K562 (cell line): Measurements from ENCODE around the gene SGPL1. TPM values are rescaled to one million over a fixed set of nuclear protein-coding genes. Genes with fewer than 3 reads are reported as not detected.

Source experiments
- BACH1 ChIP-seq: fragments of 200-800 bp; sonication (Bioruptor generic); IDR thresholded peaks from 2 replicates; pipeline ENCODE4 v1.6.1; 2016; ENCODE audit warnings: missing genetic modification characterization, missing compliant biosample characterization
- FOXP1 ChIP-seq: sonication (generic); formaldehyde crosslinking; IDR thresholded peaks from 2 replicates; pipeline ENCODE4 v1.8.0; 2022; ENCODE audit warnings: mild to moderate bottlenecking, missing genetic modification reagents
- HNRNPH1 ChIP-seq: fragments of 200-400 bp; formaldehyde crosslinking; optimal IDR thresholded peaks from 2 replicates; pipeline ENCODE3; 2017; ENCODE audit warnings: low read depth, mild to moderate bottlenecking, low read length, moderate library complexity
- HNRNPUL1 ChIP-seq: fragments of 200-400 bp; formaldehyde crosslinking; IDR thresholded peaks from 2 replicates; pipeline ENCODE4 v1.6.1; 2017; ENCODE audit warnings: low read length
- KAT8 ChIP-seq: fragments of 450-650 bp; IDR thresholded peaks from 2 replicates; pipeline ENCODE4 v1.6.1; 2016; ENCODE audit warnings: low read depth, mild to moderate bottlenecking
- MYC ChIP-seq, 2 experiments: fragments of 250-450 bp in 1 of 2; sonication (Bioruptor Pico) in 1 of 2; IDR thresholded peaks; 2 replicates each; pipeline versions ENCODE4 v1.5.1 to v1.6.1; 2012 to 2021; ENCODE audit warnings: low read depth in 2 of 2, borderline replicate concordance in 1 of 2, improper control_type of control experiment in 1 of 2, low read length in 1 of 2, mild to moderate bottlenecking in 1 of 2, moderate library complexity in 1 of 2
- NFE2L1 ChIP-seq: fragments of 450-650 bp; IDR thresholded peaks from 2 replicates; pipeline ENCODE4 v1.6.1; 2016; ENCODE audit warnings: missing genetic modification characterization, low read depth, mild to moderate bottlenecking, missing compliant biosample characterization, moderate library complexity, borderline replicate concordance
- NONO ChIP-seq, 2 experiments: fragments of 200-400 bp in 1 of 2; fragments of 450-650 bp in 1 of 2; formaldehyde crosslinking in 1 of 2; IDR thresholded peaks; 2 replicates each; pipeline ENCODE4 v1.6.1; 2017; ENCODE audit warnings: low read depth in 2 of 2, mild to moderate bottlenecking in 2 of 2, moderate library complexity in 2 of 2, low read length in 1 of 2
- POLR3G ChIP-seq: IDR thresholded peaks from 2 replicates; pipeline ENCODE4 v1.6.1; 2011; ENCODE audit not compliant: insufficient read length, insufficient replicate concordance; ENCODE audit errors: extremely low read depth
- SIN3B ChIP-seq: fragments of 450-650 bp; IDR thresholded peaks from 2 replicates; pipeline ENCODE4 v1.6.1; 2017; ENCODE audit warnings: low read depth, mild to moderate bottlenecking, moderate library complexity
- STAG1 ChIP-seq: sonication (generic); formaldehyde crosslinking; IDR thresholded peaks from 2 replicates; pipeline ENCODE4 v1.5.0; 2020; ENCODE audit warnings: missing genetic modification reagents, borderline replicate concordance
- TRIM24 ChIP-seq, 2 experiments: fragments of 450-650 bp; IDR thresholded peaks; 2 replicates each; pipeline ENCODE4 v1.6.1; 2016
- USF1 ChIP-seq: sonication (generic); formaldehyde crosslinking; IDR thresholded peaks from 2 replicates; pipeline ENCODE4 v1.9.0; 2022; ENCODE audit warnings: mild to moderate bottlenecking, missing genetic modification reagents
- ZEB2 ChIP-seq: fragments of 450-650 bp; IDR thresholded peaks from 2 replicates; pipeline ENCODE4 v1.6.1; 2016
- ZFP30 ChIP-seq: fragments of 250-450 bp; sonication (Bioruptor Pico); IDR thresholded peaks from 2 replicates; pipeline ENCODE4 v1.8.0; 2022; ENCODE audit warnings: moderate library complexity, mild to moderate bottlenecking, inconsistent platforms, borderline replicate concordance
- ZNF507 ChIP-seq: conservative IDR thresholded peaks from 2 replicates; pipeline ENCODE4 v1.6.1; 2017; ENCODE audit warnings: missing genetic modification characterization, missing compliant biosample characterization
- ZNF512 ChIP-seq: IDR thresholded peaks from 2 replicates; pipeline ENCODE4 v1.6.1; 2016; ENCODE audit warnings: missing genetic modification characterization, missing compliant biosample characterization
- ZNF584 ChIP-seq: fragments of 200-800 bp; sonication (Bioruptor generic); IDR thresholded peaks from 2 replicates; pipeline ENCODE4 v1.6.1; 2016; ENCODE audit warnings: low read depth, mild to moderate bottlenecking, missing genetic modification characterization, missing compliant biosample characterization
- ZNF644 ChIP-seq: fragments of 200-800 bp; sonication (Bioruptor generic); IDR thresholded peaks from 2 replicates; pipeline ENCODE4 v1.6.1; 2016; ENCODE audit warnings: low read depth, missing genetic modification characterization, missing compliant biosample characterization
- ZSCAN32 ChIP-seq: fragments of 450-650 bp; formaldehyde crosslinking; IDR thresholded peaks from 2 replicates; pipeline ENCODE4 v1.4.0; 2020; ENCODE audit warnings: mild to moderate bottlenecking, moderate library complexity
- polyA plus RNA-seq, 8 experiments: library from polyadenylated mRNA; depleted of rRNA in 4 of 8; stranded (reverse) in 5 of 8; unstranded in 3 of 8; fragments of >200 nt; fragmentation: Nextera tagmentation in 2 of 8; fragmentation: Illumina TruSeq in 1 of 8; extraction: Ambion mirVana in 2 of 8; extraction: Trizol in 1 of 8; gene quantifications; 2 replicates each; pipeline versions ENCODE4 v1.2.1 to v1.2.3, GENCODE V29; 2011 to 2014; ENCODE audit warnings: inconsistent platforms in 1 of 8, missing spikeins in 1 of 8
- total RNA-seq, 7 experiments: library from RNA; depleted of rRNA in 6 of 7; stranded (reverse); fragments of >200 nt in 6 of 7; fragmentation: Illumina TruSeq in 2 of 7; extraction: Trizol in 2 of 7; gene quantifications; 2 replicates each; pipeline versions ENCODE4 v1.2.1 to v1.2.3, GENCODE V29; 2011 to 2021; ENCODE audit warnings: low replicate concordance in 1 of 7

The SGPL1 gene
- total and polyA plus RNA-seq, 9 of the 15 experiments (the other 6 are each of a cell fraction or from before 2014, with no cell fraction given): 6.0 to 18.0 (median 8.7) TPM

- no peak for TF ChIP-seq ZNF584 (CRISPR knock-in tag)
- no peak for TF ChIP-seq TRIM24 (IDR thresholded peaks at IDR 0.05)
- TF ChIP-seq ZNF507 (tag): no peak
- TF ChIP-seq USF1 (CRISPR knock-in tag): no peak
- 0 out of 2 replicates have a peak, but pooled peaks have one; percentile 30 for TF ChIP-seq MYC (IDR thresholded peaks at IDR 0.05; ENCODE audit: low read depth, low read length)
- TF ChIP-seq MYC (CRISPR knock-in tag; IDR thresholded peaks at IDR 0.05; ENCODE audit: borderline replicate concordance, low read depth): no peak
- TF ChIP-seq KAT8: no peak
- no peak for TF ChIP-seq NFE2L1 (tag)
- TF ChIP-seq HNRNPUL1: no peak
- no peak for TF ChIP-seq ZNF644
- TF ChIP-seq POLR3G: no peak
- TF ChIP-seq FOXP1 (CRISPR knock-in tag): no peak
- no peak for TF ChIP-seq ZEB2
- TF ChIP-seq NONO (IDR thresholded peaks at IDR 0.05; ENCODE audit: low read depth in 2 of 2, low read length in 1 of 2): no peak
- TF ChIP-seq ZFP30: no peak
- no peak for TF ChIP-seq ZSCAN32 (CRISPR knock-in tag)
- no peak for TF ChIP-seq ZNF512
- 0 out of 2 replicates have a peak, but pooled peaks have one; percentile 24 for TF ChIP-seq BACH1 (tag)
- no peak for TF ChIP-seq HNRNPH1
- TF ChIP-seq SIN3B: peak; percentile 22; the same call in 1 of the 2 replicates
- peak; percentile 96 for TF ChIP-seq STAG1 (CRISPR knock-in tag)
Observed at GRCh38 chr10:70880077-70880534, 64.4 kb downstream of the SGPL1 start (continued).
